ENCODE measurements around the gene TAPT1. TPM values are rescaled to one million over a fixed set of nuclear protein-coding genes. Genes with fewer than 3 reads are reported as not detected.

Gene TAPT1
- total and polyA plus RNA-seq, 7 experiments from 2014 or later: 28.8 to 82.5 (median 58.4) TPM

Other genes starting within 250 kb of the TAPT1 start
- 1 to 10 TPM in 1 of 5 experiments, under 1 TPM in 1, not detected in 3; 0.13 to 2.6 TPM for gene PROM1, start 142.4 kb downstream of the TAPT1 start, total RNA-seq
- not detected for gene PROM1, start 142.4 kb downstream of the TAPT1 start, polyA plus RNA-seq

Data from naive thymus-derived CD4-positive, alpha-beta T cell (primary cell).